IPS DF 4.7 (cell line): ENCODE measurements around the gene ISCA2.

Experiments
- DNase-seq: peaks from one replicate; pipeline ENCODE4 v3.0.0-alpha.2; 2013; ENCODE audit warnings: low spot score; ENCODE audit errors: extremely low read depth

Gene ISCA2

GRCh38 chr14:74482571-74482970 lies 11.0 kb upstream of the ISCA2 start:
- DNase-seq = no peak

DNA sequence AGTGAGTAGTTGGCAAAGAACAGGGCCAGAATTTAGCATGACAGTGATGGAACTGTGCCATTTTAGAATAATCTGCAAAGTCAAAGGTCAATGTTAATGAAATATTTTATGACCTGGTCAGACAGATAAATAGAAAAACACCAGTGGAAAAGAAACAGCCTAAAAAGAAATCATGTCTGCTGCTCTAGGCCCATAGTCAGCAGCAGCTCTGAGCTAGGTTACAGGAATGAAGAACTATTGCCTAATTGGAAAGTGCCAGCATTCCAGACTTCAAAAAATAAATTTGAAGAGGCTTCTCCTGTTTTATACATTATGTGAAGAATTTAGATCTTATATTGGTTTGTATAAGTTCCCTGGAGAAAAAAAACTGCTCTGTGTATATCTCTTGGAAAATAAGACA lies 10.2 kb upstream of the ISCA2 start:
- no peak for DNase-seq

- no peak for DNase-seq
Measured at GRCh38 chr14:74486164-74486563, 7.4 kb upstream of the ISCA2 start.

- no peak for DNase-seq
Measured at GRCh38 chr14:74488786-74489397, 4.7 kb upstream of the ISCA2 start.

DNA sequence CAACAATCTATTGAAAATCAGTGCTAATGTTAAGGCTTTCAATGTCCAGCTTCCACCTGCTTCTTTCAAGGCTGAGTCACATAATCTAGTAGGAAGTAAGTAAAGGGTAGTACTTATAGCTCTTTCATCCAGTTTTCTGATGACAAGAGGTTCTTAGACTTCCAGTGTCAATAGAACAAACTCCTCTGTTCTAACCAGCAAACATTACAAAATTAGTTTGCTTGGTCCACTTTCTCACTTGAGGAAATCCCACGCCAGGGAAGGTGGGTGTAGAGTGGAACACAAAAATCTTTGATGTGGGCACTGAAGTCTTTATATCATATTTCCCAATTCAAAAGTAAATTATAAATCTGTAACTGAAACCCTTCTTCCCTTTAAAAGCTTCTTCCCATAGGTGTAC lies 3.1 kb upstream of the ISCA2 start:
- no peak for DNase-seq

DNA sequence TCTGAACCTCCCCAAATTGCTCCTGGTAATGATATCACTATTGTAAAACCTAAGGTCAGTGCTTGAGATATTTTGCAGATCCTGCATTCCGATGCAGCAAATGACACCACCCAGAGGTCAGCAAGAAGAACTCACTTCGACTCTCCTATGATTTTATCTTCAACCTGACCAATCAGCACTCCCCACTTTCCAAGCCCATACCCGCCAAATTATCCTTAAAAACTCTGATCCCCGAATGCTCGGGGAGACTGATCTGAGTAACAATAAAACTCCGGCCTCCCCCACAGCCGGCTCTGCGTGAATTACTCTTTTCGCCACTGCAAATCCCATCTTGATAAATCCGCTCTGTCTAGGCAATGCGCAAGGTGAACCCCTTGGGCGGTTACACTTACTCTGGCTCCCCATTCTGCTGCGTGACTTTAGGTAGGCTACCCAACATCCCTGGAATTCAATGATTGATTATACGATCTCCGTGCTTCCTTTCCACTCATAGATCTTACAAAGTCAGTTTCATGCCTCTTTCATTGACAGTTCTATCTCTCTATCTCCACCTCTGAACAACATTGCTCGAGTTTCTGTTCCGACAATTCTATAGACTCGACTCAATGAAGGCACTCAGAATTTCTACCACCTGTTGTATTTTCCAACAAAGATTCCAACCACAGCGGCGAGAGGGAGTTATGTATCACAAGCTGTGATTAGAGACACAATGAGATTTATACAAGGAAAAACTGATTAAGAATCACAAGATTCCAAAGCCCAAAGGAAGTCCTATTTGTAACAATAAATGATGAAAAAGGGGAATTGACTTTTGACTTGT lies 1.4 kb upstream of the ISCA2 start:
- no peak for DNase-seq

- no peak for DNase-seq
Measured at GRCh38 chr14:74492776-74493342, 706 bp upstream of the ISCA2 start, which contains the start of gene NPC2. TSS of gene NPC2 (minus strand) at chr14:74493305. CDS start at chr14:74493274, 31 bp downstream.

- DNase-seq = no peak
Measured at GRCh38 chr14:74495356-74495755, 1.8 kb downstream of the ISCA2 start.

DNA sequence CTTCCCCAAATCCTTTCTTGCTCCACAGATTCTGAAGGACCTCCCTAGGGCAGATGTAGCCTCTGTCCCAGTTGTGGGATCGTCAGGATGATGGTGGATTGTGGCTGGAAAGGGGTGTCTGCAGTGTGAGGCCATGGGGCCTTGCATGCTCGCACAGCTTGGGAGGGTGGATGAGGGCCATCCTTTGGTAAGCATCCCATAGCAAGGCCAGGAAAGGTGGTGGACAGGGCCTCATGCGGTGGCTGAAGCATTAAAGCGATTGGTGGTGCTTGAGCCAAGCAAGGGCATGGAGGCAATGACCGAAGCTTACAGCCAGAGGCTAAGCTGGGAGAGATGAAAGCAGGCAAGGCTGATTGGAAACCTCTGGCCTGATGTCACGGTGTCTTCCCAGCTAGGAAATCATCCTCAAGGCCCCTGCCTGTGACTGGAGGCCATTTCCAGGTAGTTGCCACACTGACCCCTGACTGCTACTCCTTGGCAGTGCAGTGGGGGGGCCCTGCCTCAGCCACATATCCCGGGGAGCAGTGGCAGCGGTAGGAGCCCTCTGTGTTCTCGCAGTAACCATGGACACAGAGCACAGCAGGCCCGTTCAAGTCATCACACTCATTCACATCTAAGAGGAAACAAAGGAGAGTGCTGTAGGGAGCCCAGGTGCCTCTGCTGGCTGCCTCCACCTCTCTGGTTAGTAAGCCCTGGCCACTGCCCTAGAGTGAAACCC lies 7.0 kb downstream of the ISCA2 start:
- DNase-seq = no peak

- no peak for DNase-seq
Measured at GRCh38 chr14:74501135-74501614, 7.6 kb downstream of the ISCA2 start.

DNA sequence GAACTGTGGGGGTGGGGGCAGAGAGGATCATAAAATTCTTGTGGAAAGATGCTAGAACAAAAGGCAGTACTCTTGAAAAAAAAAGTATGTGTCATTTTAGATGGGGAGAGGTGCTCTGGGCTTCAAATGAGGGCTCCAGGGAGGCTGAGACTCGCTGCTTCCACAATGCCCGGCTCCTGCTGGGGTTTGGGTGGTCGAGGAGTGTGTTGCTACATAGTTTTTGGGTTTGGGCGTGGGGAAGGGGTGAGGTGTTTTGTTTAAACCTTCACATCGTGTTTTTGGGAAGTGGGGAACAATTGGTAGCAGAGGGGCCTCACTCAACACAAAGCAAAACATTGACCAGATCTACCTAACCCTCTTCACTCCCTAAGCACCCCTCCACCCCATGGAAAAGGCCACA lies 8.1 kb downstream of the ISCA2 start:
- no peak for DNase-seq

DNA sequence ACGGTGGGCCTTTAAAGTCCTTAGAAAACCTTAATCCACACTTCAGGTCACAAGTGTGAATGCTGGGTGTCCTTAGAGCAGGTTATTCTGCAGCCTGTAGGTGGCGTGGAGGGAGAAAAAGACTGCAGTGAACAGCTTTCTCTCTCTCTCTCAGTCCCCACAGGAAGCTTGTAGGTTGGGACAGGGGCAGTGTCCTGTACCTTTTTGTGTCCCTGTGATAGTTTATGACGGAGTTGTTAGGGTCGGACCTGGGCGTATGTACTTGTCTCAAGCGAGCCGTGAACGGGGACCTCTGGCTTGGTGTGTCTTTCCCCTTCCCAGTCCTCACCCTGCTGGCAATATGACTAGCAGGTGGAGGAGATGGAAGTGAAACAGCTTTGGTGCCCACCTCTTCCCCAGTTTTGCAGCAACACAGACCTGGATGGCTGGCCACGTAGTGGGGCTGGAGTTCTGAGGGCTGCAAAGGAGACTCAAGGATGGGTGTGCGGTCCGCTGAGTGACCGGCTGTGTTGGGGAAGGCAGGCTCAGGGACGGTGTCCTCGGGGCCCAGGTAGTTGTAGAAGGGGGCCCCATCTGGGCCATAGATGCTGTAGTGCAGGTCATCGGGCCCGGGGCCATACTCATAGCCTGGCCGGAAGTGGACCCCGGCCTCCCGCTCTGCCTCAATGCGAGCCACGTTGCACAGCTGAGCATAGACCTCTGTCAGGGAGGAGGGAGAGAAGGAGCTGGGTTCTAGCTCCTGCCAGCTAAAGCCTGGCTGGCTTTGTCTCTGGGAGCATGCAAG lies 8.9 kb downstream of the ISCA2 start:
- no peak for DNase-seq

DNA sequence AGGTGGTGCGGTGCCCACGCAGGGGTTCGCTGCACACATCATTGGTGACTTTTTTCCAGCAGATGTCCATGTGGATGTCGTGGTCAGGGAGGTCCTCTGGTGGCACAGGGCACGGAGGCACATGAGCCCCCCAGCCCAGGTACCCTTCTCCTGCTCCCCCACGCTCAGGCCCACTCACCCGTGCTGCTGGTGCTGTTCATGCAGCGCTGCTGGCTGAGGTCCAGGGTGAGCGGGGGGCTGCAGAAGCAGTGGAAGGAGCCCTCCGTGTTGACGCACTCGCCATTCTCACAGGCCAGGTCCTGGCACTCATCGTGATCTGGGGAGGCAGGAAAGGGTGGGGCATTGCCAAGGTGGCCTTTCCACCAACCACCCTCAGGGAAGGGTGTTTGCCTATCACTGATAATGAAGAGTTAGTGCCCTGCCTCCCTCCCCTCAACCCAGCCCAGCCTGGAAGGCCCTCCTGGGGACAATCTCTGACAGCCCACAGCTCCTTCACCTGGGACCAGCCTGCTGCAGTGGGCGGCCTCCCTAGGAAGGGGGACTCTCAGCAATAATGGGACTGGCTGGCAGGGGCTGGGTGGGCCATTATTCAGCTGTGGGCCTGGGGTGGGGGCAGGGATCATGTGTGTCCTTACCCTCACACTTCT lies 9.8 kb downstream of the ISCA2 start:
- no peak for DNase-seq

DNA sequence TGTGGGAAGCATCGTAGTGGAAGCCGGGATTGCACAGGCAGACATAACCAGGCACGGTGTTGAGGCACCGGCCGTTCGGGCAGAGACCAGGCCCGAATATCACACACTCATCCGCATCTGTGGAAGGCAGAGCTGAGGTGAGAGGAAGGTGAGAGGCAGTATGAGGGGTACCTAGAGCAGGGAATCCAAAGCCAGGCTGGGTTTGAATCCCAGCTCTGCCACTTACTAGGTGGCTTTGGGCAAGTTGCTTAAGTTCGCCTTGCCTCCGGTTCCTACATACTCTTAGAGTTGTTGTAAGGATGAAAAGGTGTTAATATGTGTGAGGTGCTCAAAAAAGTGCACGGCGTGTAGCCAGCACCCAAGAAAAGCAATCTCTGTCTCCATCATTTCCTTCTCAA lies 10.4 kb downstream of the ISCA2 start:
- no peak for DNase-seq

DNA sequence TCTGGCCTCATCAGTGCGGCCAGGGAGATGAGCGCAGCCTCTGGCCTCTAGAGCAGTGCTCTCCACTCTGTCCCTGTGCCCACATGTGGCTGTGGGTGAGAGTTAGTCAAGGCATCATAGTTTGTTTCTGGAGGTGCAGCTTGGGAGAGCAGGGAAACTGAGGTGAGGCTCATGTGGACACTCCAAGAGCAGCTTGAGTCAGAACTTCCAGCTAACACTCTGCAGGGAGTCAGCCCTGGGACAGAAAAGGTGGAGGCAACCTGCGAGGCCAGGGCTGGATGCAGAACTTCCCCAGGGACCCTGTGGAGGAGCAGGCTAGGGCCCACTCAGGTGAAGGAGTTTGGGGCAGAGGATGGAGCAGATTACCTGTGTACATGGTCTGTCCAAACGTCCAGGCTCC lies 10.8 kb downstream of the ISCA2 start:
- no peak for DNase-seq

DNA sequence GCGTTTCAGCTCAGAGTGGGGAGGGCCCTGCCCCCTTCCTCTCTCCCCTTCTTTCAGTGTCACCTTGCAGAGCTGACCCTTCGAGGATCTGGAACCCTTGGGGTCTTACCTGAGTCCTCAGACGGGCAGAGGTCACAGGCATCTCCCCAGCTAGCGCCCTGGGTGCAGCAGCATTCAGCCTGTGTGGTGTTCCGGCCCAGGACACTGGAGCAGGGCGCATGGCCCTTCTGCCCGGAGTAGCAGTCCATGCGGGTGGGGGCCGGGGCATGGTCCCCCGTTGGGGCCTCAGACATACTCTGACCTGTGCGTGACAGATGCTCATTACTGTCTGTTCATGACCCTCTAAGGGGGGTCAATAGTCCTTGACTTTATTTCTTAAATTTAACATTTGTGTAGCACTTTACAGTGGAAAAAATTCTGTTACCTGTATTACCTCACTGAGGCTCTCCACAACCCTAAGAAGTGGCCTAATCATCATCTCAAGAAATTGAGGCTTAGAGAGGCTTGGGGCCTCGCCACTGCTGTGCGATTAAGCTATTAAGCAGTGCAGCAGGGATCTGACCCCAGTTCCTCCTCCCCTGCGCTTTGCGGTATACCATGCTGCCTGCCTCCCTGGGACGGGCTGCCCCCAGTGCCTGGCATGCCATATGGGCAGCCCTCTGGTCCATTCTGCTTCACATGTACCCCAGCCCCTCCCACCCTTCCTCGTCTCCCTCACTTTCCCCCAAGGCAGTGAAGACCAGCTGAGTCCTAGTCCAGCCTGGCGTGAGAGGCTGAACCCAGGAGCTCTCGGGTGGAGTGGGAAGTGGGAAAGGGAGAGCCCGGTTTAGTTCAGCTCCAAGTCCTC lies 11.5 kb downstream of the ISCA2 start:
- DNase-seq = no peak

DNA sequence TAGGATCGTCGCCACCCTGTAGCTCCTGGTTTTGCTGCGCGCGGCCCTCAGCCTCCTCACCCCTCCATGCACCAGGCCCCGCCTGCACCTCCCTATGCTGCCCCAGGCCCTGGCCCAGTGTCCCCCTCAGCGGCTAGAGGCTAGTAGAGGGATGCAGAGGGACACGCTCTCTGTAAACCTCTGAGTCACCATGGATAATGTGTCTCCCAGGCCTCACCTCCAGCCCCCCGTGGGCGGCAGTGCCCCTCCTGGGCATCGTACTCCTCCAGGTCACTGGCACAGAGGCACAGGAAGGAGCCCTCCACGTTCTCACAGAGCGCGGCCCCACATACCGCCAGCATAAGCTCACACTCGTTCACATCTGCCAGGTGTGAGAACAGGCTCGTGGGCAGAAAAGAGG lies 12.3 kb downstream of the ISCA2 start:
- no peak for DNase-seq

DNA sequence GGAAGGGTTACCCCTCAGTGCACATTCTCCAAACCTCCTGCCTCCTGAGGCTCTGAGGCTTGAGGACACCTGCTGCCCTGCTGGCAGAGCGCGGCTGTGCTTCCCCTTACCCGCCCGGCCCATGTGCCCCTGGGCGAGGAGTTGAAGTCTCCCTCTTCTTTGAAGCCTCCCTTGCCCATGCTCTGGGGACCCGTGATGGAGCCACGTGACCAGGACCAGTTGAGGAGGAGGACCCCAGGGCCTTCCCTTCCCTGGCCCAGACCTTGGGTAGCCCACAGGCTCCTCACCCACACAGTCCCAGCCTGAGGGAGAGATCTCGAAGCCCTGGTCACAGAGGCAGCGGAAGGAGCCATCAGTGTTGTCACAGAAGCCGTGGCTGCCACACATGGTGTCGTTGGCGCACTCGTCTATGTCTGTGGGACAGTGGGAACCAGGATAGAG lies 12.9 kb downstream of the ISCA2 start:
- DNase-seq = no peak

- DNase-seq = no peak
Measured at GRCh38 chr14:74507085-74507484, 13.5 kb downstream of the ISCA2 start.

DNA sequence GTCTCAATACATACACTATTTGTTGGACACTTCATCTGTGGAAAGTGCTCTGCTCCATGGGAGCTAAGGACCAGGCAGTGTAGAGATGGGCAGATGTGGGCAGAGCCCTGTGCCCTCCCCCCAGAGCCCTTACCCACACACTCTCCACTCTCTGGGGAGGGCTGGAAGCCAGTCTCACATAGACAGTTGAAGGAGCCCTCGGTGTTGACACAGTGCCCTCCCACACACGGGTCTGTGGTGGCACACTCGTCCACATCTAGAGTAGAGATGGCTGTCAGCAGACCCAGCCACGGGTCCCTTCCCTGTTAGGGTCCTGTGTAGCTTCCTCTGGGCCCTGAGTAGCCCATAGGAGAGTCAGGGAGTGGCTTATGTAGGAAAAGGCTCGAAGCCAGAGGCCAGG lies 14.3 kb downstream of the ISCA2 start:
- DNase-seq = no peak
